Middle frontal gyrus (tissue), 1 donor: ENCODE measurements around the gene ABHD14A.

Experiments
- DNase-seq: peaks from one replicate; pipeline ENCODE4 v3.0.0-alpha.2; 2015; ENCODE audit warnings: low spot score; ENCODE audit errors: extremely low spot score

ABHD14A gene

GRCh38 chr3:52018319-52019000 is 43.6 kb downstream of the ABHD14A start:
- DNase-seq: no peak

GRCh38 chr3:52019352-52020080 is 44.7 kb downstream of the ABHD14A start:
- no peak for DNase-seq

GRCh38 chr3:52020796-52021195 is 45.9 kb downstream of the ABHD14A start:
- DNase-seq: no peak

- DNase-seq: no peak
Observed at GRCh38 chr3:52021489-52022268, 46.8 kb downstream of the ABHD14A start.

- peak; percentile 37 for DNase-seq
Observed at GRCh38 chr3:52022323-52023100, 47.6 kb downstream of the ABHD14A start.

- DNase-seq: no peak
Observed at GRCh38 chr3:52023101-52023770, 48.4 kb downstream of the ABHD14A start.

GRCh38 chr3:52023860-52024764 is 49.2 kb downstream of the ABHD14A start:
- DNase-seq: no peak

- DNase-seq: no peak
Observed at GRCh38 chr3:52024765-52025452, 50.0 kb downstream of the ABHD14A start.

GRCh38 chr3:52025453-52025852 is 50.6 kb downstream of the ABHD14A start:
- DNase-seq: no peak

GRCh38 chr3:52026041-52026440 is 51.2 kb downstream of the ABHD14A start:
- DNase-seq: no peak

- DNase-seq: no peak
Observed at GRCh38 chr3:52028572-52028971, 53.7 kb downstream of the ABHD14A start.

- no peak for DNase-seq
Observed at GRCh38 chr3:52029053-52029452, 54.2 kb downstream of the ABHD14A start.

GRCh38 chr3:52029535-52029934 is 54.7 kb downstream of the ABHD14A start:
- DNase-seq: no peak
